ACC112 (cell line): ENCODE data around the gene GPR155.
A peak's percentile ranks its signal among the peaks of the same experiment; 100 is the strongest.
"Not testable (repeated sequence)": the region's sequence is repeated elsewhere in the genome, so short reads cannot be mapped to it uniquely, and the experiment has no call there.

Experiments
- H2AFZ ChIP-seq: fragments of 200-600 bp; sonication (generic); one replicate; pipeline ENCODE4 v1.6.0; 2017; ENCODE audit warnings: antibody characterized with exemption, low read length; ENCODE audit not compliant: unreplicated experiment
- H3K27ac ChIP-seq: fragments of 200-600 bp; sonication (generic); 2 replicates; pipeline ENCODE4 v1.5.1; 2014; ENCODE audit warnings: low read depth, mild to moderate bottlenecking, antibody characterized with exemption, low read length, moderate library complexity
- H3K27me3 ChIP-seq: fragments of 200-600 bp; sonication (generic); 2 replicates; pipeline ENCODE4 v1.6.1; 2014; ENCODE audit warnings: mild to moderate bottlenecking, antibody characterized with exemption, low read length, moderate library complexity, mixed read lengths; ENCODE audit not compliant: insufficient read depth
- H3K36me3 ChIP-seq: fragments of 200-600 bp; sonication (generic); 2 replicates; pipeline ENCODE4 v1.6.1; 2016; ENCODE audit warnings: mild to moderate bottlenecking, antibody characterized with exemption, low read length, moderate library complexity, mixed read lengths; ENCODE audit not compliant: insufficient read depth
- H3K4me1 ChIP-seq: fragments of 200-600 bp; sonication (generic); one replicate; pipeline ENCODE4 v1.6.1; 2016; ENCODE audit warnings: low read length, mixed read lengths; ENCODE audit not compliant: insufficient read depth, unreplicated experiment, control insufficient read depth
- H3K4me3 ChIP-seq: fragments of 200-600 bp; sonication (generic); 2 replicates; pipeline ENCODE4 v1.5.1; 2014; ENCODE audit warnings: mild to moderate bottlenecking, low read depth, low read length
- H3K79me2 ChIP-seq: fragments of 200-600 bp; sonication (generic); one replicate; pipeline ENCODE4 v1.6.0; 2016; ENCODE audit warnings: low read length; ENCODE audit not compliant: control insufficient read depth, unreplicated experiment, insufficient read depth

Gene GPR155

GRCh38 chr2:174397773-174398172, 89.1 kb downstream of the GPR155 start:
- Histone ChIP-seq H3K79me2 (peaks cover 24% of the 10 kb centered on the region), H2AFZ (no peak overlapping the region), H3K4me1 (peaks cover 10% of the 10 kb centered on the region), H3K27ac (no peak overlapping the region), H3K4me3 (no peak overlapping the region), H3K36me3 (no peaks in the 10 kb centered on the region), H3K27me3 (no peaks in the 10 kb centered on the region)

- Histone ChIP-seq H3K4me1 (peaks cover 10% of the 10 kb centered on the region), H3K27me3 (no peaks in the 10 kb centered on the region), H3K4me3 (peak overlapping the region; percentile 95), H2AFZ (peak overlapping the region; percentile 97), H3K36me3 (no peaks in the 10 kb centered on the region), H3K27ac (peak overlapping the region; percentile 66; the same call in 1 of the 2 replicates), H3K79me2 (peaks cover 36% of the 10 kb centered on the region)
Measured at GRCh38 chr2:174395969-174396630, 90.7 kb downstream of the GPR155 start.

- Histone ChIP-seq H2AFZ (peak within 1 kb of the TSS; percentile 97), H3K4me3 (peak within 1 kb of the TSS; percentile 95), H3K4me1 (peaks cover 10% of the 10 kb centered on the region), H3K27ac (peak within 1 kb of the TSS; percentile 66), H3K27me3 (no peaks in the 10 kb centered on the region), H3K36me3 (no peaks in the 10 kb centered on the region), H3K79me2 (peaks cover 37% of the 10 kb centered on the region)
Measured at GRCh38 chr2:174395284-174395968, 91.4 kb downstream of the GPR155 start, which contains the start of gene SCRN3. Gene SCRN3 (plus strand): TSS chr2:174395730. CDS start chr2:174398284, 2,554 bp downstream.

GRCh38 chr2:174392706-174393105, 94.1 kb downstream of the GPR155 start:
- Histone ChIP-seq H3K4me1 (peaks cover 10% of the 10 kb centered on the region), H3K79me2 (peaks cover 46% of the 10 kb centered on the region), H2AFZ (no peak overlapping the region), H3K27me3 (no peaks in the 10 kb centered on the region), H3K27ac (no peak overlapping the region), H3K4me3 (no peak overlapping the region), H3K36me3 (no peaks in the 10 kb centered on the region; the same call in 1 of the 2 replicates)

DNA sequence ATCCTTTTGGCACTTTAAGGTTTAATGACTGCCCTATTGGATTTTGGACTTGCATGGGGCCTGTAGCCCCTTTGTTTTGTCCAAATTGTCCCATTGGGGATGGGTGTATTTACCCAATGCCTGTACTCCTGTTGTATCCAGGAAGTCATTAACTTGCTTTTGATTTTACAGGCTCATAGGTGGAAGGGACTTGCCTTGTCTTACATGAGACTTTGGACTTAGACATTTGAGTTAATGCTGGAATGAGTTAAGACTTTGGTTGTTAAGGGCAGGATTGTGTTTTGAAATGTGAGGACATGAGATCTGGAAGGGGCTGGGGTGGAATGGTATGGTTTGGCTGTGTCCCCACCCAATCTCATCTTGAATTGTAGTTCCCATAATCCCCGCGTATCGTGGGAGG, 96.5 kb downstream of the GPR155 start:
- Histone ChIP-seq H3K79me2 (peaks cover 47% of the 10 kb centered on the region), H3K36me3 (peaks cover 14% of the 10 kb centered on the region)
- not testable (repeated sequence) for H3K27me3 ChIP-seq, H3K27ac ChIP-seq, H2AFZ ChIP-seq, H3K4me3 ChIP-seq, H3K4me1 ChIP-seq

GRCh38 chr2:174389542-174389941, 97.3 kb downstream of the GPR155 start:
- H2AFZ ChIP-seq = no peak overlapping the region
- H3K36me3 ChIP-seq = peaks cover 16% of the 10 kb centered on the region
- peaks cover 40% of the 10 kb centered on the region for H3K79me2 ChIP-seq
- H3K27ac ChIP-seq = no peak overlapping the region
- H3K27me3 ChIP-seq = no peaks in the 10 kb centered on the region
- no peak overlapping the region for H3K4me3 ChIP-seq
- peaks cover 9% of the 10 kb centered on the region for H3K4me1 ChIP-seq

DNA sequence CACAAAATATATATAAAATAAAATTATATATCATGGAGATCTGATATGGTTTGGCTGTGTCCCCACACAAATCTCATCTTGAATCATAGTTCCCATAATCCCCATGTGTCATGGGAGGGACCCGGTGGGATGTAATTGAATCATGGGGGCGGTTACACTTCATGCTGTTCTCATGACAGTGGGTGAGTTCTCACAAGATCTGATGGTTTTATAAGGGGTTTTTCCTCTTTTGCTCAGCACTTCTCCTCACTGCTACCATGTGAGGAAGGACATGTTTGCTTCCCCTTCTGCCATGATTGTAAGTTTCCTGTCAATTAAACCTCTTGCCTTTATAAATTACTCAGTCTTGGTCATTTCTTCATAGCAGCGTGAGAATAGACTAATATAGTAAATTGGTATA, 98.1 kb downstream of the GPR155 start:
- peaks cover 16% of the 10 kb centered on the region for H3K36me3 ChIP-seq

DNA sequence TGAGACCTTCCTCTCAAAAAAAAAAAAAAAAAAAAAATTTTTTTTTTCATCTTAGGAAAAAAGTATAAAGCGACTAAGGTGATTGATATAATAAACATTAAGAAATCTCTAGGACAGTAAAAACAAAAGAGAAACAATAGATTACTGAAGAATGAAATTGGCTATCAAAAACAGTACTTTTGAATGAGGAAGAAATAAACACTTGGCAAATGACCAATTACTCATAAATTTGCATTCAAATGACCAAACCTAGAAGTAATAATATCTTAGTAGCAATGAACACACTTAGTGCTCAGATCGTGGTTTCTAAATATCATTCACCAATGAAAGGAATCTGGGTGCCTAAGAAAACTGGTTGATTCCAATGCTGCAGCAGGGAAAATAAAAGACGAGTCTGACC, 101.6 kb downstream of the GPR155 start:
- H3K4me3 ChIP-seq = no peak overlapping the region
- H3K36me3 ChIP-seq = peaks cover 16% of the 10 kb centered on the region
- H3K27ac ChIP-seq = no peak overlapping the region
- H3K27me3 ChIP-seq = no peaks in the 10 kb centered on the region
- H2AFZ ChIP-seq = no peak overlapping the region
- H3K4me1 ChIP-seq = no peaks in the 10 kb centered on the region
- peaks cover 11% of the 10 kb centered on the region for H3K79me2 ChIP-seq

More for the DNA sequence above, 98.1 kb downstream of the GPR155 start:
- H3K27me3 ChIP-seq, H3K27ac ChIP-seq, H3K4me1 ChIP-seq, H2AFZ ChIP-seq, H3K4me3 ChIP-seq: not testable (repeated sequence)
- H3K79me2 ChIP-seq = peaks cover 32% of the 10 kb centered on the region

DNA sequence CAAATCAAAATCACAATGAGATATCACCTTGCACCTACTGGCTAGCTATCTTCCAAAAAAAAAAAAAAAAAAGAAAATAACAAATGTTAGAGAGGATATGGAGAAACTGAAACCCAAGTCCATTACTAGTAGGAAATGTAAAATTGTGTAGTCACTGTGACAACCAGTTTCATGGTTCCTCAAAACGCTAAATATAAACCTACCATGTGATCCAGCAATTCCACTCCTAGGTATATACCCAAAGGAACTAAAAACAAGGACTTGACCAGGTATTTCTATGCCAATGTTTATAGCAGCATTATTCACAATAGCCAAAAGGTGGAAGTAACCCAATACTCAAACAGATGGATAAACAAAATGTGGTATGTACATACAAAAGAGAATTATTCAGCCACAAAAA, 103.0 kb downstream of the GPR155 start:
- Histone ChIP-seq H3K27ac (no peak overlapping the region), H3K27me3 (no peaks in the 10 kb centered on the region), H3K36me3 (peaks cover 22% of the 10 kb centered on the region), H3K4me1 (no peaks in the 10 kb centered on the region), H2AFZ (no peak overlapping the region), H3K79me2 (peaks cover 6% of the 10 kb centered on the region), H3K4me3 (no peak overlapping the region)
